DOHH2 (cell line): ENCODE data around the gene NRGN.

Experiments used
- CTCF ChIP-seq: fragments of 200-600 bp; sonication (generic); IDR thresholded peaks from one replicate; pipeline ENCODE4 v1.5.1; 2014; ENCODE audit warnings: antibody characterized with exemption, mild to moderate bottlenecking, low read depth, low read length; ENCODE audit not compliant: poor library complexity, severe bottlenecking
- EZH2phosphoT487 ChIP-seq: fragments of 200-600 bp; sonication (generic); IDR thresholded peaks from 2 replicates; pipeline ENCODE4 v1.6.1; 2017; ENCODE audit warnings: borderline replicate concordance, mild to moderate bottlenecking, antibody characterized with exemption, low read length, moderate library complexity, mixed read lengths

GRCh38 chr11:124796312-124796711 is 56.6 kb downstream of the NRGN start:
- no peak for TF ChIP-seq CTCF
- no peak for TF ChIP-seq EZH2phosphoT487
